Hematopoietic multipotent progenitor cell treated with erythropoietin and hydrocortisone succinate and interleukin-3 and kit ligand, for 8 days (in vitro differentiated cells): ENCODE data around the gene SLC23A2.
"Not testable (repeated sequence)": the region's sequence is repeated elsewhere in the genome, so short reads cannot be mapped to it uniquely, and the experiment has no call there.

ENCODE experiments used
- DNase-seq: peaks from one replicate; pipeline ENCODE4 v3.0.0-alpha.2; 2015

The SLC23A2 gene

GRCh38 chr20:4871486-4871885 is 129.8 kb downstream of the SLC23A2 start:
- no peak for DNase-seq

- DNase-seq, result no peak
Measured at GRCh38 chr20:4870906-4871305, 130.4 kb downstream of the SLC23A2 start.

- peak; percentile 49 for DNase-seq
Measured at GRCh38 chr20:4869290-4870193, 131.8 kb downstream of the SLC23A2 start.

- no peak for DNase-seq
Measured at GRCh38 chr20:4867051-4867450, 134.3 kb downstream of the SLC23A2 start.

GRCh38 chr20:4866429-4866828 is 134.9 kb downstream of the SLC23A2 start:
- DNase-seq, result no peak

- no peak for DNase-seq
Measured at GRCh38 chr20:4864311-4864752, 137.0 kb downstream of the SLC23A2 start.

GRCh38 chr20:4862661-4863060 is 138.6 kb downstream of the SLC23A2 start:
- DNase-seq, result no peak

GRCh38 chr20:4861961-4862360 is 139.3 kb downstream of the SLC23A2 start:
- no peak for DNase-seq

GRCh38 chr20:4858000-4858399 is 143.3 kb downstream of the SLC23A2 start:
- no peak for DNase-seq

GRCh38 chr20:4856022-4856755 is 145.1 kb downstream of the SLC23A2 start:
- no peak for DNase-seq

GRCh38 chr20:4855555-4855954 is 145.8 kb downstream of the SLC23A2 start:
- no peak for DNase-seq

- DNase-seq, result no peak
Measured at GRCh38 chr20:4855097-4855496, 146.2 kb downstream of the SLC23A2 start.

GRCh38 chr20:4854561-4854901 is 146.8 kb downstream of the SLC23A2 start:
- DNase-seq, result no peak

- no peak for DNase-seq
Measured at GRCh38 chr20:4853757-4854560, 147.4 kb downstream of the SLC23A2 start.

GRCh38 chr20:4853004-4853403 is 148.3 kb downstream of the SLC23A2 start:
- no peak for DNase-seq

- DNase-seq, result no peak
Measured at GRCh38 chr20:4850960-4851359, 150.3 kb downstream of the SLC23A2 start.

- not testable (repeated sequence) for DNase-seq
Measured at GRCh38 chr20:4848829-4849228, 152.5 kb downstream of the SLC23A2 start.

GRCh38 chr20:4848041-4848440 is 153.3 kb downstream of the SLC23A2 start:
- DNase-seq, result no peak

GRCh38 chr20:4846821-4847220 is 154.5 kb downstream of the SLC23A2 start:
- DNase-seq, result no peak

- no peak for DNase-seq
Measured at GRCh38 chr20:4844751-4845465, 156.4 kb downstream of the SLC23A2 start.

GRCh38 chr20:4844325-4844724 is 157.0 kb downstream of the SLC23A2 start:
- DNase-seq, result no peak

- DNase-seq, result no peak
Measured at GRCh38 chr20:4840801-4841200, 160.5 kb downstream of the SLC23A2 start.

GRCh38 chr20:4838526-4838925 is 162.8 kb downstream of the SLC23A2 start:
- DNase-seq, result no peak
